H9 (cell line): ENCODE measurements around the gene USP5. TPM values are rescaled to one million over a fixed set of nuclear protein-coding genes. Genes with fewer than 3 reads are reported as not detected.

Experiments used
- DNase-seq: peaks from one replicate; pipeline ENCODE4 v3.0.0-alpha.2; 2017
- H2AFZ ChIP-seq: one replicate; pipeline ENCODE4 v1.6.1; 2013; ENCODE audit warnings: mild to moderate bottlenecking, low read length, control low read depth, moderate library complexity
- H2AK5ac ChIP-seq: 2 replicates; pipeline ENCODE4 v1.6.1; 2013; ENCODE audit warnings: low read length, control low read depth, mixed read lengths; ENCODE audit not compliant: insufficient read length
- H2BK120ac ChIP-seq: one replicate; pipeline ENCODE4 v1.6.1; 2013; ENCODE audit warnings: low read depth, mild to moderate bottlenecking, low read length, control low read depth, inconsistent platforms; ENCODE audit not compliant: poor library complexity, severe bottlenecking
- H2BK12ac ChIP-seq: 2 replicates; pipeline ENCODE4 v1.6.1; 2013; ENCODE audit warnings: low read length, control low read depth, mixed read lengths, low read depth; ENCODE audit not compliant: insufficient read length
- H2BK15ac ChIP-seq: 2 replicates; pipeline ENCODE4 v1.6.1; 2013; ENCODE audit warnings: low read depth, low read length, control low read depth
- H2BK20ac ChIP-seq: one replicate; pipeline ENCODE4 v1.6.1; 2013; ENCODE audit warnings: low read depth, mild to moderate bottlenecking, low read length, control low read depth, inconsistent platforms; ENCODE audit not compliant: poor library complexity, severe bottlenecking
- H2BK5ac ChIP-seq: 2 replicates; pipeline ENCODE4 v1.6.1; 2013; ENCODE audit warnings: low read length, control low read depth, mixed read lengths; ENCODE audit not compliant: insufficient read length
- H3K14ac ChIP-seq: 2 replicates; pipeline ENCODE4 v1.6.1; 2013; ENCODE audit warnings: low read length, control low read depth; ENCODE audit not compliant: insufficient read depth
- H3K18ac ChIP-seq: 2 replicates; pipeline ENCODE4 v1.6.1; 2013; ENCODE audit warnings: low read depth, mild to moderate bottlenecking, mixed read lengths, low read length, control low read depth; ENCODE audit not compliant: insufficient read length
- H3K23ac ChIP-seq: 2 replicates; pipeline ENCODE4 v1.6.1; 2013; ENCODE audit warnings: low read length, control low read depth, mixed read lengths, low read depth; ENCODE audit not compliant: insufficient read length
- H3K23me2 ChIP-seq: 2 replicates; pipeline ENCODE4 v1.6.1; 2013; ENCODE audit warnings: low read depth, mild to moderate bottlenecking, mixed read lengths, low read length, control low read depth; ENCODE audit not compliant: insufficient read length, poor library complexity, severe bottlenecking
- H3K27ac ChIP-seq: 2 replicates; pipeline ENCODE4 v1.5.1; 2013; ENCODE audit warnings: low read length, control low read depth, mixed read lengths, low read depth; ENCODE audit not compliant: insufficient read length
- H3K27me3 ChIP-seq: 2 replicates; pipeline ENCODE4 v1.6.1; 2013; ENCODE audit warnings: low read length, control low read depth, inconsistent platforms; ENCODE audit not compliant: insufficient read depth
- H3K4ac ChIP-seq: 2 replicates; pipeline ENCODE4 v1.6.1; 2013; ENCODE audit warnings: low read depth, mild to moderate bottlenecking, control low read depth, inconsistent platforms, low read length, moderate library complexity
- H3K4me1 ChIP-seq: 2 replicates; pipeline ENCODE4 v1.6.1; 2013; ENCODE audit warnings: low read length, control low read depth, inconsistent platforms; ENCODE audit not compliant: insufficient read depth
- H3K4me2 ChIP-seq: 2 replicates; pipeline ENCODE4 v1.6.1; 2013; ENCODE audit warnings: low read length, control low read depth, mixed read lengths; ENCODE audit not compliant: insufficient read length, insufficient read depth
- H3K56ac ChIP-seq: 2 replicates; pipeline ENCODE4 v1.6.1; 2013; ENCODE audit warnings: low read depth, mild to moderate bottlenecking, mixed read lengths, low read length, control low read depth; ENCODE audit not compliant: insufficient read length
- H3K79me1 ChIP-seq: 2 replicates; pipeline ENCODE4 v1.6.1; 2013; ENCODE audit warnings: low read depth, mild to moderate bottlenecking, moderate library complexity, low read length, control low read depth, inconsistent platforms; ENCODE audit not compliant: insufficient read depth, poor library complexity, severe bottlenecking
- H3K79me2 ChIP-seq: 2 replicates; pipeline ENCODE4 v1.6.1; 2013; ENCODE audit warnings: low read length, control low read depth, inconsistent platforms; ENCODE audit not compliant: insufficient read depth
- H3K9ac ChIP-seq: 2 replicates; pipeline ENCODE4 v1.6.1; 2013; ENCODE audit warnings: low read length, control low read depth, mixed read lengths; ENCODE audit not compliant: insufficient read length; ENCODE audit errors: extremely low read depth
- H3K9me3 ChIP-seq: one replicate; pipeline ENCODE4 v1.6.1; 2013; ENCODE audit warnings: low read depth, low read length, inconsistent platforms; ENCODE audit not compliant: control insufficient read depth
- H3T11ph ChIP-seq: one replicate; pipeline ENCODE4 v1.6.1; 2013; ENCODE audit warnings: mild to moderate bottlenecking, low read length, control low read depth, inconsistent platforms
- H4K20me1 ChIP-seq: one replicate; pipeline ENCODE4 v1.6.1; 2013; ENCODE audit not compliant: control insufficient read depth, insufficient read length, insufficient read depth
- H4K5ac ChIP-seq: 2 replicates; pipeline ENCODE4 v1.6.1; 2013; ENCODE audit warnings: low read depth, mild to moderate bottlenecking, mixed read lengths, low read length, control low read depth; ENCODE audit not compliant: insufficient read length
- H4K8ac ChIP-seq: replicated peaks from 2 replicates; pipeline ENCODE4 v1.6.1; 2013; ENCODE audit warnings: low read length, control low read depth, mixed read lengths, low read depth; ENCODE audit not compliant: insufficient read length
- H4K91ac ChIP-seq: 2 replicates; pipeline ENCODE4 v1.6.1; 2013; ENCODE audit warnings: low read depth, mild to moderate bottlenecking, moderate library complexity, mixed read lengths, low read length, control low read depth; ENCODE audit not compliant: insufficient read length
- H3K27ac Mint-ChIP-seq, 3 experiments: 2 replicates in 2 of 3; 3 replicates in 1 of 3; pipeline ENCODE4 v1.8.0; 2020 to 2021; ENCODE audit warnings: mixed read lengths in 3 of 3, mild to moderate bottlenecking in 1 of 3, moderate library complexity in 1 of 3
- H3K27me3 Mint-ChIP-seq: 2 replicates; pipeline ENCODE4 v1.8.0; 2021; ENCODE audit warnings: low read depth, mild to moderate bottlenecking, moderate library complexity, mixed read lengths
- H3K36me3 Mint-ChIP-seq, 3 experiments: 2 replicates in 2 of 3; 3 replicates in 1 of 3; pipeline ENCODE4 v1.8.0; 2020 to 2021; ENCODE audit warnings: low read depth in 3 of 3, mixed read lengths in 3 of 3; ENCODE audit not compliant: insufficient read depth in 1 of 3
- H3K4me1 Mint-ChIP-seq, 2 experiments: 2 replicates each; pipeline ENCODE4 v1.8.0; 2020; ENCODE audit warnings: mixed read lengths in 2 of 2
- H3K4me3 Mint-ChIP-seq, 2 experiments: 2 replicates in 1 of 2; 3 replicates in 1 of 2; pipeline ENCODE4 v1.8.0; 2020 to 2021; ENCODE audit warnings: mild to moderate bottlenecking in 2 of 2, mixed read lengths in 2 of 2, moderate library complexity in 1 of 2
- H3K9me3 Mint-ChIP-seq, 2 experiments: 2 replicates in 1 of 2; 3 replicates in 1 of 2; pipeline ENCODE4 v1.8.0; 2020; ENCODE audit warnings: mild to moderate bottlenecking in 2 of 2, mixed read lengths in 2 of 2, moderate library complexity in 1 of 2
- CTCF ChIP-seq: fragments of 200-600 bp; sonication (generic); conservative IDR thresholded peaks from 3 replicates; pipeline ENCODE4 v1.8.0; 2021; ENCODE audit warnings: antibody characterized with exemption, mild to moderate bottlenecking
- WGBS: extraction: QIAGEN DNeasy Blood & Tissue Kit; methylation state at CpG from one replicate; pipeline ENCODE4 v1.1.7; 2013; ENCODE audit warnings: missing lambda C conversion rate, low lambda C conversion rate, mixed read lengths; ENCODE audit not compliant: insufficient read length; ENCODE audit errors: extremely low coverage; 5-methylcytosine and 5-hydroxymethylcytosine counted together
- total RNA-seq: library from RNA; stranded (reverse); gene quantifications from 2 replicates; pipeline ENCODE4 v1.2.1, GENCODE V29; 2021

The USP5 gene
- total RNA-seq, 1 experiment from 2014 or later, result 143 TPM

DNA sequence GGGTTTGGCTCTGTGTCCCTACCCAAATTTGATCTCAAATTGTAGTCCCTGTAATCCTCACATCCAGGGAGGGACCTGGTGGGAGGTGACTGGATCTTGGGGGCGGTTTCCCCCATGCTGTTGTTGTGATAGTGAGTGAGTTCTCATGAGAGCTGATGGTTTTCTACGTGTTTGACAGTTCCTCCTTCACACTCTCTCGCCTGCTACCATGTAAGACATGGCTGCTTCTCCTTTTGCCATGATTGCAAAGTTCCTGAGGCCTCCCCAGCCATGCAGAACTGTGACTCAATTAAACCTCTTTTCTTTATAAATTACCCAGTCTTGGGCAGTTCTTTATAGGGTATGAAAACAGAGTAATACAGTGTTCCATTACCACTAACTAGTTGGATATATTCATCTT is 42.4 kb downstream of the USP5 start:
- H3K27me3 ChIP-seq, result no peaks in the 10 kb centered on the region
- no peak overlapping the region for H2AFZ ChIP-seq
- no peak overlapping the region for H3K4me2 ChIP-seq
- peaks cover 3% of the 10 kb centered on the region; the same call in 1 of the 2 replicates for H3K4me1 ChIP-seq
- H2BK5ac ChIP-seq, result no peak overlapping the region
- no peak overlapping the region for H4K5ac ChIP-seq
- no peaks in the 10 kb centered on the region for H3K9me3 ChIP-seq
- no peak overlapping the region for H2BK12ac ChIP-seq
- H3K23me2 ChIP-seq, result peaks cover 6% of the 10 kb centered on the region
- Mint-ChIP-seq H3K4me3 (no peak overlapping the region), H3K4me1 (peaks cover 9 to 11% of the 10 kb centered on the region in 2 experiments), H3K9me3 (peaks cover 0 to 3% of the 10 kb centered on the region in 2 experiments; a peak in 1 of 5 replicates), H3K36me3 (peaks cover 0 to 8% (median 5%) of the 10 kb centered on the region in 3 experiments; a peak in 5 of 7 replicates), H3K27ac (no peak overlapping the region), H3K27me3 (no peaks in the 10 kb centered on the region; the same call in 1 of the 2 replicates)
- TF ChIP-seq CTCF, result no peak
- H2BK15ac ChIP-seq, result no peak overlapping the region
- H3K27ac ChIP-seq, result no peak overlapping the region
- no peak overlapping the region for H3K56ac ChIP-seq
- H3K14ac ChIP-seq, result no peak overlapping the region
- H4K20me1 ChIP-seq, result no peaks in the 10 kb centered on the region
- H3K23ac ChIP-seq, result no peak overlapping the region
- no CpG with 5 or more reads among the region's 3 CpGs for WGBS
- no peak overlapping the region for H2AK5ac ChIP-seq
- no peak overlapping the region for H4K91ac ChIP-seq
- no peak overlapping the region for H3K4ac ChIP-seq
- no peak overlapping the region for H3K9ac ChIP-seq
- DNase-seq, result no peak
- no peaks in the 10 kb centered on the region for H3K79me2 ChIP-seq
- H2BK120ac ChIP-seq, result no peak overlapping the region
- no peak overlapping the region for H3T11ph ChIP-seq
- no peak overlapping the region for H4K8ac ChIP-seq
- H3K18ac ChIP-seq, result no peak overlapping the region
- no peak overlapping the region for H2BK20ac ChIP-seq
- no peaks in the 10 kb centered on the region for H3K79me1 ChIP-seq
